GM21515 (cell line): ENCODE results near the gene COX10.
"Not testable (repeated sequence)": the region's sequence is repeated elsewhere in the genome, so short reads cannot be mapped to it uniquely, and the experiment has no call there.

Experiments used
- ATAC-seq: cut with Tn5 transposase; IDR thresholded peaks from one replicate; pipeline ENCODE4 v1.9.1; 2021; ENCODE audit not compliant: unreplicated experiment

COX10 gene

GRCh38 chr17:14202388-14203166, 133.3 kb downstream of the COX10 start:
- ATAC-seq = no peak

DNA sequence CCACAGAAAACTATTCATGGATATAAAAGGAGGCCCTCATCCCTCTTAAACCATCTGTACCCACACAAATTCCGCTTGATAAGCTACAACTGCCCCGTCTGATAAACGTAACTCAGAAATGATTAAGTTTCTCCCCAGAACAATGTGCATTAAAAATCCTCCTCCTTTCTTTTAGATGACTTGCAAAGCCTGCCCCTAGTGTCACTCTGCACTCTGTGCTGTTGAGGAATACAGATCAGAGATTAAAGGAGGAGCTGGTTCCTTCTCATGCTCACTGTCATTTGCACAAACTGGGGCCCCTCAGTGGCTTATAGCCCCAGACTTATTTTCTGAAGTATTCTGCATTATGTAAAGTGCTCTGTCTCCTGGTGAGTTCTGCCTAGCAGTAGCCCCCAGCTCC, 134.1 kb downstream of the COX10 start:
- no peak for ATAC-seq

GRCh38 chr17:14204084-14204483, 134.8 kb downstream of the COX10 start:
- ATAC-seq = no peak

DNA sequence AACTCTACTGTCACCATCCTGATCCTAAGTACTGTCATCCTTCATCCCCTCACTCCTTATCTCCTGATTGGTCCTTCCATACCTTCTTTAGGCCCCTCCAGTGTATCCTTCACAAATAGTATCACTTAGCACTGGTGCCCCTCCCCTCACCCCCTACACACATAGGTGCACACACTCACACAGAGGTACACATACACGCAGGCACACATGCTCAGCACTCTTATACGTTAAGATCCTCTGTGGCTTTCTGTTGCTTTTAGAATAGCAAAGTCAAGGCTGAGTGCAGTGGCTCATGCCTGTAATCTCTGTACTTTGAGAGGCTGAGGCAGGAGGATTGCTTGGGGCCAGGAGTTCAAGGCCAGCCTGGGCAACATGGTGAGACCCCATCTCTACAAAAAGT, 135.2 kb downstream of the COX10 start:
- ATAC-seq = no peak

DNA sequence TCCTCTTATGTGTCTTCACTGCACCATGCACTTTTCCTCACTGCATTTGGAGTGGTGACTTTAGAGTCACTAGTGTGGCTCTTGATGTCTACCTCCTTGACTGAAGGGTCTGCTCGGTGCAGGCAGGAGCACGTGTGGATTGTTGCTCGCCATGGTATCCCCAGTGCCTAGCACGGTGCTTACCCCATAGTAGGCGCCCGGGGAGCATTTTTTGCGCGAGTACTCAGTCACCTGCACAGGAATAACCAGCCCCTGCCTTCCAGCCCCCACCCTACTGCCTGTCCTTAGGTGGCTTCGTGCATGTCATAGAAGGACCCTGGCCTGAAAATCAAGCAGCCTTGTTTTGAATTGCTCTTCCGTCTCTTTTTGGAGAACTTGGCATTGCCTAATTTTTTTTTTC, 136.1 kb downstream of the COX10 start:
- ATAC-seq = no peak

- ATAC-seq = no peak
These were observed 136.7 kb downstream of the COX10 start for GRCh38 chr17:14205992-14206461.

- no peak for ATAC-seq
These were observed 137.6 kb downstream of the COX10 start for GRCh38 chr17:14206891-14207290.

DNA sequence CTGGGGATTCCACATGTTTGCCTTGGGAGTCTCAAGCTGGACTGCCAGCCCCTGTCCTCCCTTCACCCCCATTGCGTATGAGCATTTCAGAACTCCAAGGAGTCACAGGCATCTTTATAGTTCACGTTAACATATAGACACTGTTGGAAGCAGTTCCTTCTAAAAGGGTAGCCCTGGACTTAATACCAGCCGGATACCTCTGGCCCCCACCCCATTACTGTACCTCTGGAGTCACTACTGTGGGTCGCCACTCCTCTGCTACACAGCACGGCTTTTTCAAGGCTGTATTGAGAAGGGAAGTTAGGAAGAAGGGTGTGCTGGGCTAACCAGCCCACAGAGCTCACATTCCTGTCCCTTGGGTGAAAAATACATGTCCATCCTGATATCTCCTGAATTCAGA, 138.5 kb downstream of the COX10 start:
- ATAC-seq = no peak

DNA sequence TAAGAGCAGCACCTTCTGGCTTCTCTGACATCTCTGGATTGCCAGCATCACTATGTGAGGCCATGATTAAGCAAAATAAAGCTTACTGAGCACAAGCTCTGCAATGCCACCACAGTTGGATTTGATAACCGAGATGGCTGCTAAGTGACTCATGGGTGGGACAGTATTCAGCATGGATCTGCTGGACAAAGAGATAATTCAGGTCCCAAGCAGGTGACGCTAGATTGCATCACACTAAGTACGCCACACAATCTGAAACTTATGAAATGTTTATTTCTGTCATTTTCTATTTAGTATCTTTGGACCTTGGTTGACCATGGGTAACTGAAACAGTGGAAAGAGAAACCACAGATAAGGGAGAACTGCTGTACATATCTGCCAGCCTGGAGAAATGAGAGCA, 139.9 kb downstream of the COX10 start:
- no peak for ATAC-seq

GRCh38 chr17:14211246-14211645, 141.9 kb downstream of the COX10 start:
- ATAC-seq = no peak

DNA sequence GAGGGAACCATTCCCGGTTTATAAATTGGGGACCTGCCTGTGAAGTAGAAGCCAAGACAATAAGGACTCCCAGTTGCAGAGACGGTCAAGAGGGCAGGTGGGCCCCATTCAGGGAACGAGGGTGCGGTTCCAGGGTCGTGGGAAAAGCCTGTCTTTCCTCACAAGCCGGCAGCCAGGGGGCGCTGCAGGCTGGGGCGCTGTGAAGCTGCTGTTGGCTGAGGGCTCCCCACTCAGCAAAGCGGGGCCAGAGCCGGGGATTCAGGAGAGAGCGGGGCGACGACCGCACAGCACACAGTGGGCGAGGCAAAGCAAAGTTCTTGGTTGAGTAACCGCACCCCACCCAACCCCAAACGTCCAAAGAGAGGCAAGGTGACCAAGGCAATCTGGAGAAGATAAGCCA, 142.5 kb downstream of the COX10 start:
- no peak for ATAC-seq

DNA sequence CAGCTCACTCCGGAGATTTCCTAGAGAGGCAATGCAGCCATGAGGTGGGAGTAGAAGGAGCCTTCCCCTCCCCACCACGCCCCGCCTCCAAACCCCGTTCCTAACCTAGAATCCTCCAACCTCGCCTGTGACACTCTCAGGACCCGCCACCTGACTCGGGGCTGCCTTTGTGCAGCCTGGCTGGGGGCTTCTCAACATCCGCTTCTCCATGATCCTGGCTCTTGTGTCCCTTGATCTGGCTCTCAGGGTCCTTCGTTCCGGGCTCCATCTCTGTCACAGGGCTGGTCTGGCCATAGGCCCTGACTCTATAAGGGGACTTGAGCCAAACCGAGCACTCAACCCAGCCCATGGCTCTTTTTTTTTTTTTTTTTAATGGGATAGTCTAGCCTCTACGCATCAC, 143.1 kb downstream of the COX10 start:
- ATAC-seq = no peak

- no peak for ATAC-seq
These were observed 145.0 kb downstream of the COX10 start for GRCh38 chr17:14214271-14214670.

DNA sequence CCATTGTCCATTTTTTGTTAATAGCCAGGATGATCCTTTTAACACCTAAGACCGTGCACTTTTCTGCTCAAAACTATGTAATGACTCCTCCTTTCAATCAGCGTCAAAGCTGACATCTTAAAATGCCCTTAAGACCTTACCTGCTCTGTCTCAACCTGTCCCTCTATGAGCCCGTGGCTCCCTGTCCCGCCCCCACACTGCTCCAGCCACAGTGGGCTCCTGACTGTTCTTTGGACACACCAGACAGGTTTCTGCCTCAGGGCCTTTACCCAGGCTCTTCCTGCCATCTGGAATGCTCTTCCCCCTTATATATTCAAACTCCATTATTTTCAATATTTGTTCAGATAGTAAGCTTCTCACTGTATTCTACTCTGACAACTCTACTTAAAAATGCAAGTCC, 153.3 kb downstream of the COX10 start:
- no peak for ATAC-seq

DNA sequence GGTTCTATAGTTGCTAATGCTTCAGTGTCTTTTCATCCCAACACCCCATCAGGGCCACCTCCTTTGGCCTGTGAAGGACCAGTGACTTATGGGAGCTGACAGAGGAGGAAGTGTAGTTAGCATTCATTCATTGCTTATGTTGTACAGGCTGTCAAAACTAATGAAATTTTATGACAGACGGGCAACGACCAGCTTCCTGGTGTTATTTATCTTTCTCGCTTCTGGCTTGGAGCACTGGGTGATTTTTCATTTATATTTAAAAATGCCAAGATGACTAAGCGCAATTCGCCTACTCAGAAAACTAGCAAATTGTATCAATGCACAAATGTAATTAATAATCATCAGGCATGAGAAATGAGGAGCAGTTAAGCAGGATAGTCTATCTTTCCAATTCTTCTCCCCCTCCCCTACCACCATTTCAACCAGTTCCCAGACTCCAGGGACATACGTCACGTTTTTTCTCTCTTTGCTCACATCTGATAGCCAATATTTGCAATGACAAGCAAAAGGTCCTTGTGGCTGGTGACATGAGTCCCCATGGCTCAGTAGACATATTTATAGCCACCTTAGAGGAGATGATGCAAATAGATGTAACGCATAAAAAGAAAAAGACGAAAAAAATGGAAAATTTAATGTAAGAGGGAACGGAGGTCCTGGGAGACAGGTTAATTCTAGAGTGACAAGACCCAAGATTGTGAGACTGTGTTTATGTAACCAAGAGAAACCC, 156.1 kb downstream of the COX10 start:
- no peak for ATAC-seq

DNA sequence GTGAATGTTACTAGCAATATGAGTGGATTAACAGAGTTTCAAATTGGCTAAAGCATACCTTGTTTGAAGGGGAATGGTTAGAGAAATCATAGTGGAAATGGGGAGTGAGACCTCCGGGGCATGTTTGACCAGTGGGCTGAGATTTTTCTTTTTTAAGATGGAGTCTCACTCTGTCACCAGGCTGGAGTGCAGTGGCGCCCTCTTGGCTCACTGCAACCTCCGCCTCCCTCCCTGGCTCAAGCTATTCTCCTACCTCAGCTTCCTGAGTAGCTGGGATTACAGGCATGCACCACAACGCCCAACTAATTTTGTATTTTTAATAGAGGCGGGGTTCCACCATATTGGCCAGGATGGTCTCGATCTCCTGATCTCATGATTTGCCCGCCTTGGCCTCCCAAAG, 157.7 kb downstream of the COX10 start:
- ATAC-seq = no peak

GRCh38 chr17:14228903-14229302, 159.6 kb downstream of the COX10 start:
- ATAC-seq = no peak

DNA sequence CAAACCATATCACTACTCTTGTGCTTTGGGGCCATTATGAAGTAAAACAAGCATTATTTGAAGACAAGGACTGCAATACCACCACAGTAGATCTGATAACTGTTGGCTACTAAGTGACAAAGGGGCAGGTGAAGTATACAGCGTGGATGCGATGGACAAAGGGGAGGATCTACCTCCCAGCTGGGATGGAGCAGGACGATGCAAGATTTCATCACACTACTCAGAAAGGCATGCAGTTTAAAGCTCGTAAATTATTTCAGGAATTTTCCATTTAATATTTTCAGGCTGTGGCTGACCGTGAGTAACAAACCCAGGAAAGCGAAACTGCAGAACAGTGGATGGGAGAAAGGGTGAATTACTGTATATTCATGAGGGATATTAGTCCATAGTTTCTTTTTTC, 161.9 kb downstream of the COX10 start:
- ATAC-seq = not testable (repeated sequence)

- ATAC-seq = not testable (repeated sequence)
These were observed 165.7 kb downstream of the COX10 start for GRCh38 chr17:14235047-14235446.

DNA sequence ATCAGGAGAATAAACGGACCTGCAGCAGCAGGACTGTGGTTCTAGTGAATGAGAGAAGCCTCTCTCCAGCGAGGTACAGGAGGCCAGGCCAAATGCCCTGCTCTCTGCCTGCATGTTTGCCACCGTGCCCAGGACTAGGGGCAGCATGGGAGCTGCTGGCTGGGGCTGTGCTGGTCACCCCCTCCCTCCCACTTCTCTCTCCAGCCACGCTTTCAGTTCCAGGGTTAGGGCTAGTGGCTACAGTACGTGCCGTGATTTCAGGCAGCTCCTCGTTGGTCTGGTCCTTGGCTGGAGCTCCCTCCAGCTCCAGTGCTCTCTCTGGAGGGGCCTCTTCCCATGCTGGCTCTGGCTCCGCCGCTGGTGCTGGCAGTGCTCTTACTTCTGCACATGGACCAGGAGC, 166.7 kb downstream of the COX10 start:
- ATAC-seq = not testable (repeated sequence)

DNA sequence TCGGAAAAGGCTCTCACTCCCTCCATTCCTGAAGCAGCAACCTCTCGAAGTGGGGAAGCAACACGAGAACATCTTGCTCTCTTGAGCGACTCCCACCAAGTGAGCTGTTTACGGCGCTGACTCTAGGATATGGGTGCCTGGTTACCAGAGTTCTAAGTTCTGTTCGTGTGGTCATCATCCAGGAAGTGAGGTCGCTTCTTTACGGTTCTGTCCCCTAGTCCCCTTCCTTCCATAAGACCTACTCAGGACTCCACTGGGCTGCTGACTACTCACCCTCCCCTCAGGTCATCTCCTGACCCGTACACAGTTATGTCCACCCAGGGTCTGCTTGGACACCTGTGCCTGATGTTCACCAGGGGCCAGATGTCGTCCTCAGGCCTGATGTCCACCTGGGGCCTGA, 167.5 kb downstream of the COX10 start, which contains the start of gene CDRT15:
CDRT15 (minus strand) TSS at position 101 of the 400 bp plus-strand sequence; CDS start at position 72, 29 bp downstream.
- ATAC-seq = not testable (repeated sequence)

- ATAC-seq = not testable (repeated sequence)
These were observed 170.0 kb downstream of the COX10 start for GRCh38 chr17:14239271-14239670.
